Measurements from ENCODE around the gene ABCD1. TPM values are rescaled to one million over a fixed set of nuclear protein-coding genes. Genes with fewer than 3 reads are reported as not detected.
"Not testable (repeated sequence)": the region's sequence is repeated elsewhere in the genome, so short reads cannot be mapped to it uniquely, and the experiment has no call there.

Gene ABCD1
- total RNA-seq, 1 donor from 2014 or later, result 11.0 TPM

GRCh38 chrX:153741446-153741845 is 16.8 kb downstream of the ABCD1 start:
- no peak overlapping the region for H3K4me3 ChIP-seq
- no peaks in the 10 kb centered on the region for H3K36me3 ChIP-seq
- intact Hi-C loops (cut with DNase I), result no loop called here
- TF ChIP-seq POLR2AphosphoS5 (IDR thresholded peaks at IDR 0.05; ENCODE audit: insufficient read depth in 1 of 2, low read depth in 1 of 2) (no peak), POLR2A (IDR thresholded peaks at IDR 0.05) (no peak), CTCF (IDR thresholded peaks at IDR 0.05) (no peak)
- H3K27ac ChIP-seq, result no peak overlapping the region
- H3K27me3 ChIP-seq, result no peaks in the 10 kb centered on the region
- no peak for DNase-seq (ENCODE audit: extremely low spot score in 2 of 2)
- no peaks in the 10 kb centered on the region for H3K9me3 ChIP-seq
- peaks cover 5% of the 10 kb centered on the region for H3K4me1 ChIP-seq

- H3K4me3 ChIP-seq; H3K4me1 ChIP-seq; H3K27me3 ChIP-seq; DNase-seq (ENCODE audit: extremely low spot score in 2 of 2); intact Hi-C loops (cut with DNase I); H3K9me3 ChIP-seq; H3K27ac ChIP-seq; H3K36me3 ChIP-seq: not testable (repeated sequence)
Measured at GRCh38 chrX:153742111-153742510, 17.5 kb downstream of the ABCD1 start.

GRCh38 chrX:153742796-153743467 is 18.3 kb downstream of the ABCD1 start:
- intact Hi-C loops (cut with DNase I); DNase-seq (ENCODE audit: extremely low spot score in 2 of 2); H3K4me3 ChIP-seq: not testable (repeated sequence)

GRCh38 chrX:153743468-153744209 is 19.0 kb downstream of the ABCD1 start:
- H3K27ac ChIP-seq, result peak overlapping the region; percentile 15
- H3K36me3 ChIP-seq; H3K4me1 ChIP-seq; H3K27me3 ChIP-seq; H3K9me3 ChIP-seq; intact Hi-C loops (cut with DNase I): not testable (repeated sequence)
- peak in 1 of 2 donors; percentile 86 for DNase-seq (ENCODE audit: extremely low spot score in 2 of 2)
- peak in 1 of 2 donors; percentile 10 for TF ChIP-seq POLR2AphosphoS5 (IDR thresholded peaks at IDR 0.05; ENCODE audit: insufficient read depth in 1 of 2, low read depth in 1 of 2)
- H3K4me3 ChIP-seq, result peak overlapping the region; percentile 13 to 24

More at GRCh38 chrX:153742796-153743467, 18.3 kb downstream of the ABCD1 start:
- H3K9me3 ChIP-seq, H3K4me1 ChIP-seq, H3K27me3 ChIP-seq, H3K36me3 ChIP-seq: not testable (repeated sequence)
- peak overlapping the region; percentile 15 for H3K27ac ChIP-seq

GRCh38 chrX:153744210-153745066 is 19.8 kb downstream of the ABCD1 start:
- TF ChIP-seq POLR2A (IDR thresholded peaks at IDR 0.05) (no peak), POLR2AphosphoS5 (IDR thresholded peaks at IDR 0.05; ENCODE audit: insufficient read depth in 1 of 2, low read depth in 1 of 2) (peak in 1 of 2 donors; percentile 6)
- H3K4me3 ChIP-seq, result peak overlapping the region; percentile 13 to 24
- H3K4me1 ChIP-seq, result peaks cover 5% of the 10 kb centered on the region
- H3K27ac ChIP-seq, result peak overlapping the region; percentile 15
- H3K9me3 ChIP-seq, result no peaks in the 10 kb centered on the region
- no peak for DNase-seq (ENCODE audit: extremely low spot score in 2 of 2)
- intact Hi-C loops (cut with DNase I), result no loop called here
- H3K27me3 ChIP-seq, result no peaks in the 10 kb centered on the region
- H3K36me3 ChIP-seq, result no peaks in the 10 kb centered on the region

- H3K27me3 ChIP-seq; H3K9me3 ChIP-seq; H3K36me3 ChIP-seq; DNase-seq (ENCODE audit: extremely low spot score in 2 of 2); H3K4me3 ChIP-seq; intact Hi-C loops (cut with DNase I); H3K27ac ChIP-seq; H3K4me1 ChIP-seq: not testable (repeated sequence)
Measured at GRCh38 chrX:153745067-153745433, 20.4 kb downstream of the ABCD1 start.

GRCh38 chrX:153746359-153746758 is 21.7 kb downstream of the ABCD1 start:
- Histone ChIP-seq H3K9me3 (no peaks in the 10 kb centered on the region), H3K27me3 (no peaks in the 10 kb centered on the region), H3K27ac (no peak overlapping the region), H3K4me1 (peaks cover 5% of the 10 kb centered on the region), H3K4me3 (no peak overlapping the region), H3K36me3 (no peaks in the 10 kb centered on the region)
- intact Hi-C loops (cut with DNase I), result no loop called here
- no peak for TF ChIP-seq CTCF (IDR thresholded peaks at IDR 0.05)
- TF ChIP-seq POLR2A (IDR thresholded peaks at IDR 0.05), result no peak
- TF ChIP-seq POLR2AphosphoS5 (IDR thresholded peaks at IDR 0.05; ENCODE audit: insufficient read depth in 1 of 2, low read depth in 1 of 2), result no peak
- DNase-seq (ENCODE audit: extremely low spot score in 2 of 2), result no peak

- intact Hi-C loops (cut with DNase I); H3K4me1 ChIP-seq; H3K9me3 ChIP-seq; DNase-seq (ENCODE audit: extremely low spot score in 2 of 2); H3K4me3 ChIP-seq; H3K27ac ChIP-seq; H3K36me3 ChIP-seq; H3K27me3 ChIP-seq: not testable (repeated sequence)
Measured at GRCh38 chrX:153746991-153747390, 22.3 kb downstream of the ABCD1 start.

- intact Hi-C loops (cut with DNase I); H3K36me3 ChIP-seq; DNase-seq (ENCODE audit: extremely low spot score in 2 of 2): not testable (repeated sequence)
Measured at GRCh38 chrX:153749017-153749416, 24.4 kb downstream of the ABCD1 start.

More at GRCh38 chrX:153749017-153749416, 24.4 kb downstream of the ABCD1 start:
- not testable (repeated sequence) for H3K9me3 ChIP-seq, H3K27ac ChIP-seq, H3K4me1 ChIP-seq, H3K4me3 ChIP-seq, H3K27me3 ChIP-seq
